Testis (tissue), 2 donors: ENCODE data around the gene KDM4C.

Experiments used
- CTCF ChIP-seq, 3 experiments: fragments of 450-650 bp in 2 of 3; fragments of 200-600 bp in 1 of 3; sonication (generic) in 1 of 3; IDR thresholded peaks; one replicate each; pipeline ENCODE4 v1.5.1; 2016 to 2019; ENCODE audit warnings: antibody characterized with exemption in 3 of 3, mild to moderate bottlenecking in 2 of 3, moderate library complexity in 1 of 3
- POLR2A ChIP-seq: fragments of 450-650 bp; IDR thresholded peaks from one replicate; pipeline ENCODE4 v1.6.1; 2017; ENCODE audit warnings: antibody characterized with exemption, mild to moderate bottlenecking, moderate library complexity

DNA sequence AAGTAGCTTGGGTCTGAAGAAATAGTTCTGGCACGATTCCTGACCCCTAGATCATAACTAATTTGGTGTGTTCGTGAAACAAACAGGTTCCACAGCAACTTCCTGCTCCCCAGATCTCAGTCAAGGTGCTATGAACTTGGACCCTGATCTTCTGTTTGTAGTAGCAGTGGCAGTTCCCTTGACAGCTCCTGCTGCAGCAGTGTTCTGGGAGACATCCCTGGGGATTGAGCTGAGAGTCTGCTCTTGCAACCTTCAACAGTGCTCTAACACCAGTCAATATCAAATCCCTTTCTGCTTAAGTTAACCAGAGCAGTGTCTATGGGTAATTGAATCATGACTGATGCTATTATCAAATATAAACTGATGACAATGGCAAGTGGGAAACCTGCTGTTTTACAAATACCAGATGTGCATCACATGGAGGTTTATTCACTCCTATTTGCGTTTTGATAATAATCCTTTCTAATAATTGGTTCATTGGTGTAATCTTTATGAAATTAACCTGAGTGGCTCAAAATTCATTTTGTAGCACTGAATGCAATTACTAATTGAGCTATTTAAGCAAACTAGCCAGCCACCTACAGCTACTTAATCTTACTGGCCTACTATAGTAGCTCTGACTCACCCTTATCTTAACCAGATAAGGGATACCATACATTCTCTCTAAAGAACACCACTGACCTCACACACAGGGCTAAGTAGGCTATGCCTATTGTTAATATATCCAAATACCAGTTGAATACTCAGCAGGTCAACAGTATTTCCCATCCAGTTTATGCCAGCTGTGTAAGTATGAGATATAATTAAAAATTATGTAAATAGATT is 21.9 kb downstream of the KDM4C start:
- TF ChIP-seq CTCF (IDR thresholded peaks at IDR 0.05), result no peak
- TF ChIP-seq POLR2A, result no peak
